ENCODE measurements around the gene AHCY. TPM values are rescaled to one million over a fixed set of nuclear protein-coding genes. Genes with fewer than 3 reads are reported as not detected.

AHCY gene
- 86.6 and 115 TPM in 2 replicates for total RNA-seq

GRCh38 chr20:34302723-34303533 lies at the start of gene AHCY:
TSS of gene AHCY (minus strand) at chr20:34303355. CDS start at chr20:34303270, 85 bp downstream.

GRCh38 chr20:34240693-34241615 lies 62.2 kb downstream of the AHCY start, which contains the start of gene ASIP:
TSS of gene ASIP (plus strand) at chr20:34241423. CDS start at chr20:34260375, 18,952 bp downstream.

Other genes starting within 250 kb of the AHCY start
- 146 and 155 TPM in 2 replicates for gene EIF2S2, start 191.1 kb downstream of the AHCY start, total RNA-seq
- not detected in 2 replicates for gene ASIP, start 61.9 kb downstream of the AHCY start, total RNA-seq
- 84.3 and 117 TPM in 2 replicates for gene ITCH, start 59.9 kb upstream of the AHCY start, total RNA-seq
- gene DYNLRB1, start 213.1 kb upstream of the AHCY start, total RNA-seq, result 24.1 and 26.0 TPM in 2 replicates